Kasumi-1 (cell line): ENCODE measurements around the gene NFASC.

Experiments used
- DNase-seq, 2 experiments: peaks; one replicate each; lab custom pipeline; 2025; lab: John Stamatoyannopoulos, UW

Gene NFASC

GRCh38 chr1:204983136-204983535 lies 112.5 kb downstream of the NFASC start:
- DNase-seq, result peak; percentile 68 to 73

- no peak for DNase-seq
These were observed 113.2 kb downstream of the NFASC start for GRCh38 chr1:204983881-204984280.

GRCh38 chr1:204984499-204984898 lies 113.8 kb downstream of the NFASC start:
- DNase-seq, result no peak

GRCh38 chr1:204986181-204986580 lies 115.5 kb downstream of the NFASC start:
- DNase-seq, result no peak

- DNase-seq, result no peak
These were observed 117.0 kb downstream of the NFASC start for GRCh38 chr1:204987689-204988088.

- DNase-seq, result no peak
These were observed 117.5 kb downstream of the NFASC start for GRCh38 chr1:204988196-204988595.

GRCh38 chr1:204989266-204990058 lies 118.8 kb downstream of the NFASC start:
- peak; percentile 75 to 76 for DNase-seq

- DNase-seq, result no peak
These were observed 119.5 kb downstream of the NFASC start for GRCh38 chr1:204990059-204990664.

- no peak for DNase-seq
These were observed 120.2 kb downstream of the NFASC start for GRCh38 chr1:204990721-204991341.

- DNase-seq, result no peak
These were observed 120.7 kb downstream of the NFASC start for GRCh38 chr1:204991342-204991844.

GRCh38 chr1:204992201-204992997 lies 121.7 kb downstream of the NFASC start:
- DNase-seq, result peak; percentile 7 to 20

GRCh38 chr1:204992998-204993314 lies 122.3 kb downstream of the NFASC start:
- DNase-seq, result no peak

GRCh38 chr1:204994086-204994862 lies 123.6 kb downstream of the NFASC start:
- DNase-seq, result no peak

GRCh38 chr1:204996981-204997380 lies 126.3 kb downstream of the NFASC start:
- no peak for DNase-seq

GRCh38 chr1:204997591-204998355 lies 127.1 kb downstream of the NFASC start:
- no peak for DNase-seq

GRCh38 chr1:205001162-205001561 lies 130.5 kb downstream of the NFASC start:
- DNase-seq, result no peak

GRCh38 chr1:205002705-205003104 lies 132.0 kb downstream of the NFASC start:
- no peak for DNase-seq

- DNase-seq, result no peak
These were observed 132.9 kb downstream of the NFASC start for GRCh38 chr1:205003358-205004131.

GRCh38 chr1:205004351-205004750 lies 133.7 kb downstream of the NFASC start:
- no peak for DNase-seq

- DNase-seq, result no peak
These were observed 138.2 kb downstream of the NFASC start for GRCh38 chr1:205008896-205009295.
